HT-29 (cell line): ENCODE results near the gene MET. TPM values are rescaled to one million over a fixed set of nuclear protein-coding genes. Genes with fewer than 3 reads are reported as not detected.

ENCODE experiments used
- DNase-seq: peaks from one replicate; pipeline ENCODE4 v3.0.0-alpha.2; 2015; ENCODE audit warnings: low spot score
- total RNA-seq: library from RNA; depleted of rRNA; stranded (reverse); fragments of >200 nt; shearing (Covaris generic); gene quantifications from 2 replicates; pipeline ENCODE4 v1.2.3, GENCODE V29; 2014

MET gene
- total RNA-seq, 1 experiment from 2014 or later, result 128 TPM

DNA sequence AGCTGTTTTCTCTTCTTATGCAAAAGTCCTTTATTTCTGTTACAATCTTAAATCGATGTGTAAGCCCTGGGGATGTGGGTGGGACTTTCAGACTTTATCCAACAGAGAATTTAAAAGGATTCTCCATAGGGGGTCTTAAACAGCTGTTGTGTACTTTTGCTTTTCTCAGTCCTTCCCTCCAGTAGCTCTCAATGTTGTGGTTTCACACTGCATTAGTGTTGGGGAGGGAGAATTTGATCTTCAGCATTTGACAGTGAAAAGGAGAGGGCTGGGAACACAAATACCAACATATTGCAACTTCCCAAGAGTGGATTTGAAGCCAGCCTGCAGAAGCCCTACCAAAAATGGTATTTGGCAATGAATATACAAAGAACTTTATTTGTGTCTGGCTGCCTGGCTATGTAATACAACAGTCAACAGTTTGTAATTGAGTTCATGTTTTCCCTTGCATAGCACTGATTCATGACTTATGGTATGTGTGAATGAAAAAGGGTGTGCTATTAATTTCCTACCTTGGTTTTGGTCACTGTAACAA is 110.2 kb downstream of the MET start:
- no peak for DNase-seq

- DNase-seq, result no peak
Observed at GRCh38 chr7:116783666-116784318, 111.8 kb downstream of the MET start.

DNA sequence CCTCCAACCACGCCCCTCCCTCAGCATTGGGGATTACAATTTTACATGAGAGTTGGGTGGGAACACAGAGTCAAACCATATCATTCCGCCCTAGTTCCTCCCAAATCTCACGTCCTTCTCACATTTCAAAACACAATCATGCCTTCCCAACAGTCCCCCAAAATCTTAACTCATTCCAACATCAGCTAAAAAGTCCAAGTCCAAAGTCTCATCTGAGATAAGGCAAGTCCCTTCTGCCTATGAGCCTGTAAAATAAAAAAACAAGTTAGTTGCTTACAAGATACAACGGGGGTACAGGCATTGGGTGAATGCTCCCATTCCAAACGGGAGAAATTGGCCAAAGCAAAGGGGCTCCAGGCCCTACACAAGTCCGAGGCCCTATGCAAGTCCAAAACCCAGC is 112.7 kb downstream of the MET start:
- no peak for DNase-seq

- DNase-seq, result no peak
Observed at GRCh38 chr7:116785843-116786242, 113.8 kb downstream of the MET start.

GRCh38 chr7:116786791-116787443 is 114.9 kb downstream of the MET start:
- peak; percentile 75 for DNase-seq

GRCh38 chr7:116787881-116788280 is 115.9 kb downstream of the MET start:
- DNase-seq, result no peak

- no peak for DNase-seq
Observed at GRCh38 chr7:116788572-116789197, 116.7 kb downstream of the MET start.

GRCh38 chr7:116790025-116790424 is 118.0 kb downstream of the MET start:
- no peak for DNase-seq

- no peak for DNase-seq
Observed at GRCh38 chr7:116792813-116793212, 120.8 kb downstream of the MET start.

DNA sequence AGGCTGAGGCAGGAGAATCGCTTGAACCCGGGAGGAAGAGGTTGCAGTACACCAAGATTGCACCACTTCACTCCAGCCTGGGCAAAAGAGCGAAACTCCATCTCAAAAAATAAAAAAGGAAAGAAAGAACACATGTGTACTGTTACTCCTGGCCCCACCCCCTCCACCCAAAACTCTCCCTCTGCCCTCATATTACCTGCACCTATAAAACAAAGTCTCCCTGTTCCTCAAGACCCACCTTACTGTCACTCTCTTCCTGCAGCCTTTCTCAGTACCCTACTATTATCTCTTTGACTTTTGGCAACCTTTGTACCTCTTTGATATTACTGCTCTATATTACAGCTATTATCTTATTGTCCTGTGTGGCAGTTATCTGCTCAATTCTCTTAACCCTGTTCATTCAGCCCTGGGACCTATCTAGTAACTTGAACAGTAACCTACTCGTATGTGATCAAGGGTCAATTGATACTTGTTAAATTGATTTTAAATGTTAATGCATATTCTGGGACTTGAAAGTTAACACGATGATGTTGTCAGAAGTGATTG is 121.9 kb downstream of the MET start:
- DNase-seq, result no peak

GRCh38 chr7:116796471-116796870 is 124.5 kb downstream of the MET start:
- no peak for DNase-seq

- no peak for DNase-seq
Observed at GRCh38 chr7:116797612-116798011, 125.6 kb downstream of the MET start.

- no peak for DNase-seq
Observed at GRCh38 chr7:116798232-116798631, 126.2 kb downstream of the MET start.

GRCh38 chr7:116799916-116800315 is 127.9 kb downstream of the MET start:
- DNase-seq, result no peak

DNA sequence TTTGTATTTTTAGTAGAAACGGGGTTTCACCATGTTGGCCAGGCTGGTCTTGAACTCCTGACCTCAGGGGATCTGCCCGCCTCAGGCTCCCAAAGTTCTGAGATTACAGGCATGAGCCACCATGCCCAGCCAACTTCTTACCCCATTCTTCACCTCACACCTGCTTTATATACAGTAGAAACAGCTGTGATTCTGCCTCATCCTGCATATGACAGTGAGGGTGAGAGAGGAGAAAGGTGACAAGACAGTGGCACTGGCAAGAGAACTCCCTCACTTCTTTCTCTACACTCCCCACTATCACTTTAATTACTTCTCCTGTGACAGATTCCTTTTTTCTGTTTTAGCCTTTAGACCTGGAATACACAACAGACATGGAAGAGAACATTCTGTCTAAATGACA is 128.6 kb downstream of the MET start:
- no peak for DNase-seq

GRCh38 chr7:116801092-116801710 is 129.2 kb downstream of the MET start:
- peak; percentile 39 for DNase-seq

DNA sequence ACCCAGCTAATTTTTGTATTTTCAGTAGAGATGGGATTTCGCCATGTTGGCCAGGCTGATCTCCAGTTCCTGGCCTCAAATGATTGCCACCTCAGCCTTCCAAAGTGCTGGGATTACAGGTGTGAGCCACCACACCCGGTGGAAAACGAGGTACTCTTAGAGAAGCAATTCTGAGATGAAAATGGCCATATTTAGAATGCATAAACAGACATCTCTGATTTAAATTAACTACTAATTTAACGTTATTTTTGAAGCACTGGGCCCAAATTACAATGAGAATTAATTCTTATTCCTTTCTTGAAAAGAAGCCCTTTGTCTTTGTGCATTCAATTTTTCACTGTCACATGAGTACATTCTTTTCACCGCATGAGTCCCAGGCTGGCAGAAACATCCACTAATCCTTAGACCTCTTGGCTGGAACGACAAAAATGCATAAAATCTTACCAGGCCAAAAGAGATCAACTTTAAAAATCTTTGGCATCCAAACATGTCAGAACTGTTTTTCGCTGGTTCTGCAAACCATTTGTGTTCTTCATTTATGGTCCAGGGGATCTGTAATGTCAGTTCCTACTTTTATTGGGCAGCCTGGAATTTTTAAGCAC is 130.2 kb downstream of the MET start:
- DNase-seq, result no peak

DNA sequence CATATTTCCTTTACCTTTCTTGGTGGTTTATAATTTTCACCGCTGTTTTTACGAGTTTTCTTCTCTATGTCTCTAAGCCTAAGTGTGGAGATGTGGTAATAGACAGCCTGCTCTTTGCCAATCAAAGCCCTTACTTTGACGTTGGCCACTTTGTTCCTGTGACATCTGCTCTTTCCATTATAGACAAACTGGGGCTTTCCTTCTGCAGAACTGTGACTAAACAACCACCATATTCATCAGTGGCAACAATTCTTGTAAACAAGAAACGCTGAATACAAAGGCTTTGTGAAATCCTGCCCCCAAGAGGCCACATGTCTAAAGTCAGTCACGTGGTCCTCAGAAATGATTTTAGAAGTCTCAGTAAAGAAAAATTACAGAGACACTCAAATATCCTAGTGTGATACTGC is 130.8 kb downstream of the MET start:
- DNase-seq, result peak; percentile 69

GRCh38 chr7:116804471-116804870 is 132.5 kb downstream of the MET start:
- no peak for DNase-seq

- no peak for DNase-seq
Observed at GRCh38 chr7:116805100-116805544, 133.1 kb downstream of the MET start.
